Fibroblast of lung (primary cell): ENCODE measurements around the gene GPR15LG. TPM values are rescaled to one million over a fixed set of nuclear protein-coding genes. Genes with fewer than 3 reads are reported as not detected.
"Not testable (repeated sequence)": the region's sequence is repeated elsewhere in the genome, so short reads cannot be mapped to it uniquely, and the experiment has no call there.

Experiments used
- DNase-seq, 2 donors: peaks; one replicate each; pipeline versions ENCODE4 v3.0.0 to v3.0.0-alpha.2; 2010; ENCODE audit warnings: low read depth in 2 of 2
- H2AFZ ChIP-seq: 2 replicates; pipeline ENCODE4 v1.5.1; 2012; ENCODE audit warnings: low read length, control low read depth, inconsistent platforms
- H3K27ac ChIP-seq: 2 replicates; pipeline ENCODE4 v1.5.1; 2011; ENCODE audit warnings: low read length, control low read depth; ENCODE audit not compliant: insufficient read depth
- H3K27me3 ChIP-seq: 2 replicates; pipeline ENCODE4 v1.5.1; 2011; ENCODE audit warnings: mild to moderate bottlenecking, low read length; ENCODE audit not compliant: control insufficient read depth, insufficient read depth
- H3K36me3 ChIP-seq: 2 replicates; pipeline ENCODE4 v1.5.1; 2011; ENCODE audit warnings: low read length; ENCODE audit not compliant: control insufficient read depth, insufficient read depth
- H3K4me1 ChIP-seq: 2 replicates; pipeline ENCODE4 v1.5.1; 2011; ENCODE audit warnings: low read length; ENCODE audit not compliant: control insufficient read depth, insufficient read depth; ENCODE audit errors: extremely low read depth
- H3K4me2 ChIP-seq: 2 replicates; pipeline ENCODE4 v1.5.1; 2011; ENCODE audit warnings: low read length, control low read depth; ENCODE audit not compliant: insufficient read depth; ENCODE audit errors: extremely low read depth
- H3K4me3 ChIP-seq, 4 experiments: fragments of 200-600 bp in 1 of 4; sonication (generic) in 1 of 4; replicated peaks in 1 of 4; 2 replicates each; pipeline ENCODE4 v1.5.1; 2011 to 2016; ENCODE audit warnings: low read length in 4 of 4, low read depth in 3 of 4, mild to moderate bottlenecking in 3 of 4, control low read depth in 2 of 4, inconsistent platforms in 1 of 4, mixed read lengths in 1 of 4; ENCODE audit not compliant: insufficient read depth in 1 of 4; ENCODE audit errors: control extremely low read depth in 1 of 4
- H3K79me2 ChIP-seq: 2 replicates; pipeline ENCODE4 v1.5.1; 2012; ENCODE audit warnings: mild to moderate bottlenecking, low read length, inconsistent platforms; ENCODE audit not compliant: control insufficient read depth, insufficient read depth
- H3K9ac ChIP-seq: 2 replicates; pipeline ENCODE4 v1.5.1; 2011; ENCODE audit warnings: mild to moderate bottlenecking, low read length, control low read depth; ENCODE audit not compliant: insufficient read depth
- H3K9me3 ChIP-seq: 2 replicates; pipeline ENCODE4 v1.5.1; 2012; ENCODE audit warnings: low read depth, low read length; ENCODE audit not compliant: control insufficient read depth, insufficient read depth
- H4K20me1 ChIP-seq: 2 replicates; pipeline ENCODE4 v1.5.1; 2011; ENCODE audit warnings: low read length; ENCODE audit not compliant: control insufficient read depth, insufficient read depth; ENCODE audit errors: extremely low read depth
- EZH2 ChIP-seq: IDR thresholded peaks from 2 replicates; pipeline ENCODE4 v1.5.1; 2012; ENCODE audit warnings: low read length, control low read depth, mild to moderate bottlenecking; ENCODE audit errors: missing control alignments
- polyA minus RNA-seq: library from RNA; depleted of rRNA, polyadenylated mRNA; stranded (reverse); fragments of >200 nt; gene quantifications from 2 replicates; pipeline ENCODE4 v1.2.3, GENCODE V29; 2011; ENCODE audit warnings: low replicate concordance
- polyA plus RNA-seq, 2 donors: library from polyadenylated mRNA; depleted of rRNA in 1 of 2; stranded (reverse) in 1 of 2; unstranded in 1 of 2; fragments of >200 nt; gene quantifications; 2 replicates each; pipeline ENCODE4 v1.2.1, GENCODE V29; 2011 to 2012; ENCODE audit warnings: missing spikeins in 1 of 2
- total RNA-seq: library from RNA; depleted of rRNA; stranded (reverse); fragments of >200 nt; gene quantifications from 2 replicates; pipeline ENCODE4 v1.2.1, GENCODE V29; 2014
- TF ChIP-seq, protein P1 (sequence below), 2 donors: IDR thresholded peaks in 1 of 2; conservative IDR thresholded peaks in 1 of 2; 1 replicate in 1 of 2; 2 replicates in 1 of 2; pipeline ENCODE4 v1.5.1; 2011 to 2012; ENCODE audit warnings: low read length in 2 of 2, control low read depth in 1 of 2, inconsistent platforms in 1 of 2, low read depth in 1 of 2, mild to moderate bottlenecking in 1 of 2

The GPR15LG gene
- not detected in 2 replicates for total RNA-seq
- polyA plus RNA-seq, result not detected in 2 replicates
- not detected in 2 replicates for polyA plus RNA-seq (2012)
- not detected in 2 replicates for polyA minus RNA-seq

DNA sequence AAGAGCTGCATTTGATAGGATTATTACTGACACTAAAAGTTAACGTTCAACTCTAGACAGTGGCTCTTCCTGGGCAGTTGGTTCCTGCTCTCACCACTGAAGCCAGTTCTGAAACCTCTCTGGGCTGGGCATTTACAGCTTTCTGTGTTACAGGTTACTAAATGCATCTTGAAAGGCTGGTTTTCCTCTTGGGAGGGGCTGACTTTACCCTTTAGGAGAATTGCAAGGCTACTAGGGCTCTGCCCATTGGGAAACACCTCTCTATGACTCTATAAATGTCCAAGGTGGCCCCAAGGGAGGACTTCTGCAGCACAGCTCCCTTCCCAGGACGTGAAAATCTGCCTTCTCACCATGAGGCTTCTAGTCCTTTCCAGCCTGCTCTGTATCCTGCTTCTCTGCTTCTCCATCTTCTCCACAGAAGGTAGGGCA lies at the start of gene GPR15LG:
Gene GPR15LG (plus strand): TSS at position 301 of the 429 bp plus-strand sequence. CDS start 51 bp downstream, at position 352.
- Histone ChIP-seq H3K9ac (no peak within 1 kb of the TSS), H4K20me1 (no peaks in the 10 kb centered on the region), H2AFZ (no peak within 1 kb of the TSS), H3K4me3 (no peak within 1 kb of the TSS), H3K9me3 (no peaks in the 10 kb centered on the region), H3K4me1 (no peaks in the 10 kb centered on the region), H3K36me3 (no peaks in the 10 kb centered on the region), H3K27ac (no peak within 1 kb of the TSS), H3K4me2 (no peak within 1 kb of the TSS), H3K79me2 (no peaks in the 10 kb centered on the region), H3K27me3 (no peaks in the 10 kb centered on the region)
- no peak for DNase-seq
- TF ChIP-seq EZH2, result no peak
- TF ChIP-seq, protein P1, sequence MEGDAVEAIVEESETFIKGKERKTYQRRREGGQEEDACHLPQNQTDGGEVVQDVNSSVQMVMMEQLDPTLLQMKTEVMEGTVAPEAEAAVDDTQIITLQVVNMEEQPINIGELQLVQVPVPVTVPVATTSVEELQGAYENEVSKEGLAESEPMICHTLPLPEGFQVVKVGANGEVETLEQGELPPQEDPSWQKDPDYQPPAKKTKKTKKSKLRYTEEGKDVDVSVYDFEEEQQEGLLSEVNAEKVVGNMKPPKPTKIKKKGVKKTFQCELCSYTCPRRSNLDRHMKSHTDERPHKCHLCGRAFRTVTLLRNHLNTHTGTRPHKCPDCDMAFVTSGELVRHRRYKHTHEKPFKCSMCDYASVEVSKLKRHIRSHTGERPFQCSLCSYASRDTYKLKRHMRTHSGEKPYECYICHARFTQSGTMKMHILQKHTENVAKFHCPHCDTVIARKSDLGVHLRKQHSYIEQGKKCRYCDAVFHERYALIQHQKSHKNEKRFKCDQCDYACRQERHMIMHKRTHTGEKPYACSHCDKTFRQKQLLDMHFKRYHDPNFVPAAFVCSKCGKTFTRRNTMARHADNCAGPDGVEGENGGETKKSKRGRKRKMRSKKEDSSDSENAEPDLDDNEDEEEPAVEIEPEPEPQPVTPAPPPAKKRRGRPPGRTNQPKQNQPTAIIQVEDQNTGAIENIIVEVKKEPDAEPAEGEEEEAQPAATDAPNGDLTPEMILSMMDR (conservative IDR thresholded peaks at IDR 0.05 in 1 of 2, IDR thresholded peaks at IDR 0.05 in 1 of 2; ENCODE audit: low read depth in 1 of 2, low read length in 2 of 2), result no peak

DNA sequence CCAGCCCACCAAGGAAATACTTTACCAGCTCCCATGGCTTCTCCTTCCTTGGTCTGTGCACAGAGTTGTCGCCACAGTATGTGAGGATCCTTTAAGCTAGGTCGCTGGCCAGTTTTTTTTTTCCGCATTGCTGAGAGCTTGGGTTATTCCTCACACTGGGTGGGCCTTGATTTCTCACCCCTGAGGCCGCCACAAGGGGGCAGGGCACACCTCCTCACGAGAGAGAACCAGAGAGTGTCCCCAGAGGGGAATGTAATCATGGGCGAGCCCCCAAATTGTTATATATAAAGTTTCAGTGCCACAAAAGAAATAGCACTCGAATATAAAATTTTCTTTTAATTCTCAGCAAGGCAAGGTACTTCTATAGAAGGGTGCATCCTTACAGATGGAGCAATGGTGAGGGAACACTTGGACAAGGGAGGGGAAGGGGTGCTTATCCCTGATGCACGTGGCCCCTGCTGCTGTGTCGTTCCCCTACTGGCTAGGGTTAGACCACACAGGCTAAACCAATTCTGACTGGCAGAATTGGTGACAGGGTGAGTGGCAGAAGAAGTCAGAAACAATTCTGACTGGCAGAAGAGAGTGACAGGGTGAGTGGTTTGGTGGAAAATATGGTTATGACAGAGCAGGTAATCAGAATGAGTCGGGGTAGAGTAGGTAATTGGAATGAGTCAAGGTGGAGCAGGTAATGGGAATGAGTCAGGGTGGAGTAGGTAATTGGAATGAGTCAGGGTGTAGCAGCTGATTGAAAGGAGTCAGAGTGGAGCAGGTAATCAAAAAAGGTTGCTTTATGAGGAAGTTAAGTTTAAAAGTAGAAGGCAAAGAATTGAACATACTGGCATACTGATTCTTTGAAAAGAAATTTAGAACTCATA lies 47.5 kb upstream of the GPR15LG start:
- not testable (repeated sequence) for H3K27me3 ChIP-seq, H3K9ac ChIP-seq

GRCh38 chr10:84126785-84127167 lies 46.8 kb upstream of the GPR15LG start:
- TF ChIP-seq, protein P1 (conservative IDR thresholded peaks at IDR 0.05 in 1 of 2, IDR thresholded peaks at IDR 0.05 in 1 of 2; ENCODE audit: low read depth in 1 of 2, low read length in 2 of 2), result no peak
- TF ChIP-seq EZH2, result no peak
- Histone ChIP-seq H3K4me1 (no peaks in the 10 kb centered on the region), H2AFZ (no peak overlapping the region), H4K20me1 (no peaks in the 10 kb centered on the region), H3K27me3 (no peaks in the 10 kb centered on the region), H3K9ac (no peak overlapping the region), H3K9me3 (no peaks in the 10 kb centered on the region), H3K79me2 (no peaks in the 10 kb centered on the region), H3K4me3 (no peak overlapping the region), H3K36me3 (no peaks in the 10 kb centered on the region), H3K27ac (no peak overlapping the region), H3K4me2 (no peak overlapping the region)
- no peak for DNase-seq

More for the DNA sequence above, 47.5 kb upstream of the GPR15LG start:
- not testable (repeated sequence) for H4K20me1 ChIP-seq, H3K9me3 ChIP-seq, H3K79me2 ChIP-seq, DNase-seq, H3K4me1 ChIP-seq, H2AFZ ChIP-seq, H3K27ac ChIP-seq, H3K4me3 ChIP-seq, H3K36me3 ChIP-seq, H3K4me2 ChIP-seq
